Fibroblast of peridontal ligament (primary cell): ENCODE results near the gene SMC4.

Experiments used
- DNase-seq: peaks from one replicate; pipeline ENCODE4 v3.0.0-alpha.2; 2010; ENCODE audit errors: extremely low read depth

SMC4 gene

GRCh38 chr3:160395297-160395696 is 4.2 kb upstream of the SMC4 start:
- peak; percentile 81 for DNase-seq

GRCh38 chr3:160398820-160399124 is 678 bp upstream of the SMC4 start:
- no peak for DNase-seq

- peak; percentile 60 for DNase-seq
Observed at GRCh38 chr3:160400030-160400701, 716 bp downstream of the SMC4 start.

GRCh38 chr3:160400702-160401150 is 1.3 kb downstream of the SMC4 start:
- DNase-seq, result no peak

- peak; percentile 75 for DNase-seq
Observed at GRCh38 chr3:160401291-160402095, 2.0 kb downstream of the SMC4 start.

- DNase-seq, result peak; percentile 40
Observed at GRCh38 chr3:160402221-160403027, 3.0 kb downstream of the SMC4 start.

GRCh38 chr3:160403028-160403545 is 3.6 kb downstream of the SMC4 start:
- peak; percentile 41 for DNase-seq

- DNase-seq, result peak; percentile 45
Observed at GRCh38 chr3:160403796-160404470, 4.5 kb downstream of the SMC4 start.

GRCh38 chr3:160409812-160410610 is 10.6 kb downstream of the SMC4 start:
- peak; percentile 65 for DNase-seq

- no peak for DNase-seq
Observed at GRCh38 chr3:160412477-160412876, 13.0 kb downstream of the SMC4 start.

- DNase-seq, result peak; percentile 91
Observed at GRCh38 chr3:160413613-160414248, 14.3 kb downstream of the SMC4 start.

- DNase-seq, result no peak
Observed at GRCh38 chr3:160417311-160417710, 17.9 kb downstream of the SMC4 start.

- DNase-seq, result peak; percentile 86
Observed at GRCh38 chr3:160427832-160428424, 28.5 kb downstream of the SMC4 start.

- DNase-seq, result peak; percentile 86
Observed at GRCh38 chr3:160434071-160434470, 34.6 kb downstream of the SMC4 start.

GRCh38 chr3:160435095-160435494 is 35.6 kb downstream of the SMC4 start:
- no peak for DNase-seq

- DNase-seq, result no peak
Observed at GRCh38 chr3:160435747-160436146, 36.3 kb downstream of the SMC4 start.

- DNase-seq, result no peak
Observed at GRCh38 chr3:160437083-160437455, 37.6 kb downstream of the SMC4 start.

- no peak for DNase-seq
Observed at GRCh38 chr3:160440687-160441086, 41.2 kb downstream of the SMC4 start.

- no peak for DNase-seq
Observed at GRCh38 chr3:160444411-160444810, 45.0 kb downstream of the SMC4 start.

GRCh38 chr3:160445854-160446253 is 46.4 kb downstream of the SMC4 start:
- no peak for DNase-seq
